Measurements from ENCODE around the gene LTK.

GRCh38 chr15:41561104-41561776 lies 47.6 kb upstream of the LTK start:
- TF ChIP-seq CTCF (conservative IDR thresholded peaks at IDR 0.05) (no peak), ZFX (IDR thresholded peaks at IDR 0.05) (no peak)
